Naive B cell (primary cell): ENCODE data around the gene ZDHHC7. TPM values are rescaled to one million over a fixed set of nuclear protein-coding genes. Genes with fewer than 3 reads are reported as not detected.

ENCODE experiments used
- ATAC-seq, 2 donors: fragments of 150-1000 bp; cut with Tn5 transposase; 2 replicates each; pipeline ENCODE4 v1.10.0; 2021; ENCODE audit warnings: low read depth in 2 of 2, mild to moderate bottlenecking in 2 of 2, moderate library complexity in 2 of 2
- DNase-seq: peaks from one replicate; pipeline ENCODE4 v3.0.0; 2022
- H3K27ac Mint-ChIP-seq, 6 donors: one replicate each; pipeline ENCODE4 v1.8.0; 2020 to 2022; ENCODE audit warnings: mild to moderate bottlenecking in 6 of 6, mixed read lengths in 6 of 6, moderate library complexity in 5 of 6, inconsistent platforms in 2 of 6
- H3K27me3 Mint-ChIP-seq, 3 donors: one replicate each; pipeline ENCODE4 v1.8.0; 2021 to 2022; ENCODE audit warnings: mixed read lengths in 3 of 3, mild to moderate bottlenecking in 1 of 3
- H3K36me3 Mint-ChIP-seq, 2 donors: one replicate each; pipeline ENCODE4 v1.8.0; 2020 to 2022; ENCODE audit warnings: mixed read lengths in 2 of 2, inconsistent platforms in 1 of 2, mild to moderate bottlenecking in 1 of 2
- H3K4me1 Mint-ChIP-seq, 3 donors: one replicate each; pipeline ENCODE4 v1.8.0; 2020 to 2022; ENCODE audit warnings: mixed read lengths in 3 of 3, inconsistent platforms in 1 of 3, mild to moderate bottlenecking in 1 of 3, moderate library complexity in 1 of 3
- H3K4me3 Mint-ChIP-seq, 8 donors: one replicate each; pipeline ENCODE4 v1.8.0; 2020 to 2022; ENCODE audit warnings: mild to moderate bottlenecking in 8 of 8, mixed read lengths in 8 of 8, moderate library complexity in 8 of 8, inconsistent platforms in 2 of 8
- H3K9me3 Mint-ChIP-seq, 7 donors: one replicate each; pipeline ENCODE4 v1.8.0; 2020 to 2022; ENCODE audit warnings: mixed read lengths in 7 of 7, mild to moderate bottlenecking in 5 of 7, inconsistent platforms in 2 of 7, moderate library complexity in 1 of 7
- polyA plus RNA-seq, 6 donors: library from polyadenylated mRNA; unstranded; fragments of 300-500 nt; fragmentation: Illumina TruSeq; gene quantifications; one replicate each; pipeline ENCODE4 v1.2.3, GENCODE V29; 2021; ENCODE audit warnings: low read depth in 6 of 6

ZDHHC7 gene
- polyA plus RNA-seq, 6 donors from 2014 or later = 29.5 to 41.4 (median 38.2) TPM

GRCh38 chr16:85049706-85050305, 38.5 kb upstream of the ZDHHC7 start:
- Mint-ChIP-seq H3K4me3 (no peak overlapping the region), H3K36me3 (peaks cover 0 to 5% of the 10 kb centered on the region in 2 donors), H3K27me3 (peaks cover 18 to 45% (median 42%) of the 10 kb centered on the region in 3 donors), H3K27ac (no peak overlapping the region), H3K4me1 (peaks cover 4 to 6% (median 4%) of the 10 kb centered on the region in 3 donors), H3K9me3 (no peaks in the 10 kb centered on the region)
- DNase-seq (no peak), ATAC-seq (no peak)

- ATAC-seq (no peak), DNase-seq (no peak)
- Mint-ChIP-seq H3K27me3 (peaks cover 18 to 45% (median 42%) of the 10 kb centered on the region in 3 donors), H3K4me1 (peaks cover 3 to 6% (median 4%) of the 10 kb centered on the region in 3 donors), H3K4me3 (no peak overlapping the region), H3K9me3 (no peaks in the 10 kb centered on the region), H3K36me3 (peaks cover 0 to 5% of the 10 kb centered on the region in 2 donors), H3K27ac (no peak overlapping the region)
These were observed 37.7 kb upstream of the ZDHHC7 start for GRCh38 chr16:85048921-85049562.

DNA sequence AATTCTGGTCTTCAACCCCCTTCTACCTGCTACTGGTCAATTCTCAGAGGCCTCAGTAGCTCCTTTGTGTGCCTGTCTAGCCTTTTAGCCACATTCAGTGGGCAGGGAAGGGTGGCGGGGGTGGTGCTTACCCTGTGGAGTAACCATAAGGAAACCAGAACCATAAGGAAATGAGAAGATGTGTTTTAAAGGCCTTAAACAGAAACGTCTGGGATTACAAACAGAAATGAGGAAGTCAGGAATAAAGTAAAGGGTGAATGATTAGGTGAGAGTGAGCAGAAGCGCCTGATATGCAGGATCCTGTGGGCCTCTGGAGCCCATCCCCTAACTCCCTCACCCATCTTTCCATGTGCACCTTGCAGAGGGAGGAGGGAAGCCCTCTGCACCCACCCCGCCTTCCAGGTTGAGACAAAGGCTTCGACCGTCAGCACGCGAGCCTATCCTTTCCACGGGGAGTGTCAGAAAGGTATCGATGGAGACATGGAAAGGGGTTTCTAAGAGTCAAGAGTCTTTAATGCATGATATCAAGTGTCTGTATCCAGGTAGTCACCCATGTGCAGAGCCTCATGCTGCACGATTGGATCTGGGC, 36.6 kb upstream of the ZDHHC7 start:
- Mint-ChIP-seq H3K4me3 (no peak overlapping the region), H3K36me3 (peaks cover 0 to 5% of the 10 kb centered on the region in 2 donors), H3K27ac (peak overlapping the region in 1 of 6 donors; percentile 84), H3K4me1 (peaks cover 3 to 6% (median 4%) of the 10 kb centered on the region in 3 donors), H3K27me3 (peaks cover 18 to 45% (median 42%) of the 10 kb centered on the region in 3 donors), H3K9me3 (no peaks in the 10 kb centered on the region)
- ATAC-seq (no peak), DNase-seq (no peak)

DNA sequence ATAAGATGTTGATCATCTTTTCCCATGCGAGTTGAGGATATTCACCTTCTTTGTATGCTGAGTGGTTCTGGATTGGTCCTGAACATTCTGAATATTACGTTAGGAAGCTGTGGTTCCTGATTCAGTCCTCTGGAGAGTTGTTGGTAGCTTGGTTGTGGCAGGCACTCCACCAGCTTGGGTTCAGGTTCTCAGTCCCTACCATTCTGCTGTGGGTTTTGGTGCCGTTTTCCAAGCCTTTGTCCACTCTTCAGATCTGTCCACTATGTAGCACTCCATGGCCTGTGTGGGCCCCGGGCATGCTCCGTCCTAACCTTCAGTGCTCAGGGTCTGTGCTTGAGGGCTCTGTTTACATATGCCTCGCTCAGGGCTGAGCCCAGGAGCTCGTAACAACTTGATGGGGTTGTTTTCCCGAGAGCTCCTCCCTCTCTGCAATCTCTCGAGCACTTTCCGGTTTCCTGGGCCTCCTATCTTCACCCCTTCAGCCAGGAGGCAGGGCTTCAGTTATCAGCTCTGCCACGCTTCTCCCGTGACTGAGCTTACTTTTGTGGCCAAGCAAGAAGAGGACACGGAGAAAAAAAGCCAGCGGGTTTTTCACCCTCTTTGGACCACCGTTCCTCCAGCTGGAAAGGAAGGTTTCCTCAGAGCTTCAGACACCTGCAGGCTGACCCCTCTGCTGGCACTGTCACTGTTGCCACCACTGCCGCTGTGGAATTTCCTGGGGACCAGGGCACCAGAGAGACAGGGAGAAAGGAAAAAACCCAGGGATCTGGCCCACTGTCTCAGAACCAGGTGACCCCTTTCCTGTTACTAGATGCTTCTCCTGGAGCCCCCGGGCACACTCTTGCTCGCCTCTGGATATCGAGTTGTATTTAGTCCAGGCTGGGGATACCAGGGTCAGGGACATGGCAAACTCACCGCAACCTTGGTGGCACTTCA, 35.9 kb upstream of the ZDHHC7 start:
- H3K36me3 Mint-ChIP-seq = peaks cover 0 to 5% of the 10 kb centered on the region in 2 donors
- H3K27me3 Mint-ChIP-seq = peaks cover 18 to 45% (median 42%) of the 10 kb centered on the region in 3 donors
- no peaks in the 10 kb centered on the region for H3K9me3 Mint-ChIP-seq
- peaks cover 3 to 6% (median 4%) of the 10 kb centered on the region in 3 donors for H3K4me1 Mint-ChIP-seq
- no peak overlapping the region for H3K4me3 Mint-ChIP-seq
- H3K27ac Mint-ChIP-seq = no peak overlapping the region
- no peak for ATAC-seq
- DNase-seq = no peak

DNA sequence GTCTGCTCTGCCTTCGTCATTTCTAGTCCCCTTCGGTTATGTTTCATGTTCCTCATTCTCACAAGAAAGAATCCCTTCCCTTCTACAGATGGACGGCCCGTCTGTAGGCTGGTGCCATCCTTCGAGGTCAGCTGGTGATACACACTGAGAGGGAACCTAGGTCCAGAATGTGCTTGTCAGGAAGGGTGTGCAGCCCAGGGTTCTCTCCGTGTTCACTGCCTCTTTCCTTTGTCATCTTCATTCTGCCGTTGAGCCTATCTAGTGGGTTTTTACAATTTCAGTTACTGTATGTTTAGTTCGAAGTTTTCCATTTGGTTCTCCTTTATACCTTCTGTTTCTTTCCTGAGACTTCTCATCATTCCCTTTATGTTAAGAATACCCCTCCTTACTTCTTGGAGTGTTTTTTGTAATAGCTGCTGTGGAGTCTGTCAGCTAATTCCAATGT, 35.2 kb upstream of the ZDHHC7 start:
- no peak for ATAC-seq
- Mint-ChIP-seq H3K4me3 (no peak overlapping the region), H3K27ac (no peak overlapping the region), H3K27me3 (peaks cover 18 to 43% (median 42%) of the 10 kb centered on the region in 3 donors), H3K4me1 (peaks cover 3 to 6% (median 4%) of the 10 kb centered on the region in 3 donors), H3K9me3 (no peaks in the 10 kb centered on the region), H3K36me3 (peaks cover 0 to 5% of the 10 kb centered on the region in 2 donors)
- no peak for DNase-seq

DNA sequence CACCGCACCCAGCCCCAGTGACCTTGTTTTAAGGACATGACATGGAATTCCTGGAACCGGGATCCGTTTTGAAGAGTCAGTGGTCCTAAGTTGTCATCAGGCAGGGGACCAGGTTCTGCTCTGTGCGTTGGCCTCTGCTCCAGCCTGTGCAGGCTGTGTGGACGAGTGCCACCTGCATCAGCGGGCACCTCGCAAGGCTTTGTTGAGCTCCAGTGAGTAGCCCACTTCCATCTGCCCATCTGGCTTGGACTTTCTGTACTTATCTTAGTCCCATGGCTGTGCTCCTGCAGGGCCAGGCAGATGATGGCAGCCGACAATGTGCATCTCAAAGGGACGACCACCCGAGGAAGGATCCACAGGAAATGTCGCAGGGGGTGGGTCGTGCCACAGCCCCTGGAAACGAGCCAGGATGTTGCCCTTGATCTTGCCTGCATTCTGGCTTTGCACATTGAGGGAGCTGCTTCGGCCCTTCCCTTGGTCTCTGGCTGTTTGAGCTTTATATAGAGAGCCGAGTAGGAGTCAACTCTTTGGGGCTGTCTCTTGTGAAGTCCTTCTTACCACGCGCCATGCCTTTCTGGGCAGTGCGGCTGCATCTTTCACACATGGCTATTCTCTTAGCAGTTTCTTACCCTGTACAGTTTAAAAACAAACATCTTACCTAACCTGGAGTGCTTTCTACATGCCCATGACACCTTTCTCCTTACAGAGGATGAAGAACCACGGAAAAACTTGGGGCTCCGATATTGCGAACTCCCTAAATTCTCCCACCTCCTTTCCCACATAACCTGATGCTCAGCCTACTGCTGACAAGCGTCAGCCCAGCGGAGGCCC, 34.5 kb upstream of the ZDHHC7 start:
- H3K27ac Mint-ChIP-seq = no peak overlapping the region
- no peaks in the 10 kb centered on the region for H3K9me3 Mint-ChIP-seq
- H3K4me1 Mint-ChIP-seq = peaks cover 3 to 6% (median 4%) of the 10 kb centered on the region in 3 donors
- peaks cover 0 to 5% of the 10 kb centered on the region in 2 donors for H3K36me3 Mint-ChIP-seq
- ATAC-seq (no peak), DNase-seq (no peak)
- peaks cover 18 to 42% (median 39%) of the 10 kb centered on the region in 3 donors for H3K27me3 Mint-ChIP-seq
- H3K4me3 Mint-ChIP-seq = no peak overlapping the region

GRCh38 chr16:85045077-85045476, 33.7 kb upstream of the ZDHHC7 start:
- peaks cover 0 to 5% of the 10 kb centered on the region in 2 donors for H3K36me3 Mint-ChIP-seq
- H3K27ac Mint-ChIP-seq = no peak overlapping the region
- no peak for ATAC-seq
- H3K9me3 Mint-ChIP-seq = no peaks in the 10 kb centered on the region
- H3K4me1 Mint-ChIP-seq = peaks cover 3 to 6% (median 4%) of the 10 kb centered on the region in 3 donors
- no peak overlapping the region for H3K4me3 Mint-ChIP-seq
- DNase-seq = no peak
- peaks cover 14 to 42% (median 39%) of the 10 kb centered on the region in 3 donors for H3K27me3 Mint-ChIP-seq

DNA sequence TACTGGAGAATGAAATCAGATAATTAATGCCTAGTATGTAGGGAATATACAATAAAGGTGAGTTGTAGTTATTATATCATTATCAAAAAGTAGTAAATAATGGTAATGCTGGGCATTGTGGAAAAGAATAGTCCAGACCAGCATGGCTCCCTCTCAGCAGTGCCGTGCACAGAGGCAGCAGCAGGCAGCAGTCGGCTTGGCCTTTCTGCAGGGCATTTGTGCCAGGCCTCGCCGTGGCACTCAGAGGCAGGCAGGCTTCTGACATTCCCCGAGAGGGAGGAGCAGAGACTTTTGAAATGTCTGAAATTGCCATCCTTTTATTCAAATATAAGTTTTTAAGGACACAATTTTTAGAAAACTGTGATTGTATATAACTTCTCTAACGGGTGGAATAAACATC, 31.3 kb upstream of the ZDHHC7 start:
- H3K4me3 Mint-ChIP-seq = no peak overlapping the region
- H3K9me3 Mint-ChIP-seq = no peaks in the 10 kb centered on the region
- peaks cover 14 to 19% (median 17%) of the 10 kb centered on the region in 3 donors for H3K27me3 Mint-ChIP-seq
- H3K27ac Mint-ChIP-seq = no peak overlapping the region
- peaks cover 0 to 4% (median 3%) of the 10 kb centered on the region in 3 donors for H3K4me1 Mint-ChIP-seq
- DNase-seq (no peak), ATAC-seq (no peak)
- peaks cover 0 to 5% of the 10 kb centered on the region in 2 donors for H3K36me3 Mint-ChIP-seq

DNA sequence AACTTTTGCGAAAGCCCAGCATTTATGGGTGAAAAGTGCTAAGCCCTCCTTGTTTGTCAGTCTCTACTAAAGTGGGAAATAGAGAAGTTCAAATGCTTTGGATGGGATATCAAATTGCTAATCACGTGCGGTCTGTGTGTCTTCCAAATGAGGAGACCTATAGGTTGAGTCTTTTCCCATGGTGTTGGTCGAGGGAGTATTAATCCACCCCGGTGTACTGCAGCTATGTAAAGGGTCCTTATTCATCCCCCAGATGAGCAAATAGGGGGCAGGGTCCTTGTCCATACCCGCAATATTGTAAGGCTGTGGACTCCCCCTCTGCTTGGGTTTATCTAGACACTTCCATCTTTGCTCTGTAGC, 30.8 kb upstream of the ZDHHC7 start:
- no peak for DNase-seq
- H3K4me3 Mint-ChIP-seq = no peak overlapping the region
- H3K36me3 Mint-ChIP-seq = peaks cover 0 to 5% of the 10 kb centered on the region in 2 donors
- H3K4me1 Mint-ChIP-seq = peaks cover 0 to 4% (median 0%) of the 10 kb centered on the region in 3 donors
- H3K27me3 Mint-ChIP-seq = peaks cover 12 to 15% (median 13%) of the 10 kb centered on the region in 3 donors
- no peak for ATAC-seq
- no peaks in the 10 kb centered on the region for H3K9me3 Mint-ChIP-seq
- no peak overlapping the region for H3K27ac Mint-ChIP-seq

DNA sequence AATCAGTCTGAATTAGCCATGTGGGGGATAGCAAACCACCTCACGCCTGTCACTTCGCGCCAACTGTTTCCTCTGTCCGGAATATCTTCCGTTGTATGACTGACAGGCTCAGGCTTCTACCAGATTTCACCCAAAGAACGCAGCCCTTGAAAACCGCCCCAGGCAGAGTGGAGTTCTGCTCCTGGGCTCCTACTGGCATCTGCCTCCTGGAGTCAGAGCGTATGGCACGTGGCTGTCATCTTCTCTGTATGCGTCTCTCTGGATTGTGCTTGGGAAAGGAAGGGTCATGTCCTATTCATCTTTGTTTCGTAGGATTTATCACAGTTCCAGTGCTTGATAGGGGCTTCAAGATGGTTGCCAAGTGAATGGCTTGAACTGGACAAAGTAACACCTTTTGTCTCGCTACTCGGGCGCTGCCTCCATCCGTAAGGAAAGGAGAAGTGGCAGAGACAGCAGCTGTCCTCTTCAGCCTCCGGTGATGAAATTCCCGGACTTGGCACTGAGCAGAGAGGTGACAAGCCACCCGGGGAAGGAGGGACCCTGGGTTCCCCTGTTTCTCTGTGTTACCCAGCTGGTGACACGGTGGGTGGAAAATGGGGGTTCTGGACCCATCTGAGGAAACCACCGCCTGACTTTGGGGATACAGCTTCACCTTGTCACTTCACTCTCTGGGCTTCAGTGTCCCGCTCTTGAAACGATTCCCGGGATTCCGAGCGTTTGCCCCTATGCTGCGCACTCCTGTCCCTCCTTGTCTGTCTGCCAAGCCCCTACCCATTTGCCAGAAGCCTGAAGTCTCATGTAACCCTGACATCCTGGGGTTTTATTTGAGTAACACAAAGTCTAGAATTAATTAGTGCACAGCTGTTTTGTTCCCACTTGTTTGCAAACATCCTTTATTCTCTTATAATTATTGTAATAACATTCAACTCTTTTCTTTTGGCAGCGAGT, 30.2 kb upstream of the ZDHHC7 start:
- peaks cover 0 to under 1% of the 10 kb centered on the region in 2 donors for H3K36me3 Mint-ChIP-seq
- peaks cover 0 to 4% (median 0%) of the 10 kb centered on the region in 3 donors for H3K4me1 Mint-ChIP-seq
- peaks cover 6 to 9% (median 8%) of the 10 kb centered on the region in 3 donors for H3K27me3 Mint-ChIP-seq
- ATAC-seq (no peak), DNase-seq (no peak)
- H3K4me3 Mint-ChIP-seq = no peak overlapping the region
- H3K9me3 Mint-ChIP-seq = no peaks in the 10 kb centered on the region
- no peak overlapping the region for H3K27ac Mint-ChIP-seq

- peaks cover 0 to 8% (median 0%) of the 10 kb centered on the region in 3 donors for H3K27me3 Mint-ChIP-seq
These were observed 29.4 kb upstream of the ZDHHC7 start for GRCh38 chr16:85040685-85041084.

More at GRCh38 chr16:85040685-85041084, 29.4 kb upstream of the ZDHHC7 start:
- DNase-seq (no peak), ATAC-seq (no peak)
- no peak overlapping the region for H3K4me3 Mint-ChIP-seq
- no peaks in the 10 kb centered on the region for H3K4me1 Mint-ChIP-seq
- no peaks in the 10 kb centered on the region for H3K36me3 Mint-ChIP-seq
- no peaks in the 10 kb centered on the region for H3K9me3 Mint-ChIP-seq
- no peak overlapping the region for H3K27ac Mint-ChIP-seq
